ENCODE measurements around the gene GPR4. TPM values are rescaled to one million over a fixed set of nuclear protein-coding genes. Genes with fewer than 3 reads are reported as not detected.

Gene GPR4
- total RNA-seq, 1 donor from 2014 or later: 0.30 TPM

DNA sequence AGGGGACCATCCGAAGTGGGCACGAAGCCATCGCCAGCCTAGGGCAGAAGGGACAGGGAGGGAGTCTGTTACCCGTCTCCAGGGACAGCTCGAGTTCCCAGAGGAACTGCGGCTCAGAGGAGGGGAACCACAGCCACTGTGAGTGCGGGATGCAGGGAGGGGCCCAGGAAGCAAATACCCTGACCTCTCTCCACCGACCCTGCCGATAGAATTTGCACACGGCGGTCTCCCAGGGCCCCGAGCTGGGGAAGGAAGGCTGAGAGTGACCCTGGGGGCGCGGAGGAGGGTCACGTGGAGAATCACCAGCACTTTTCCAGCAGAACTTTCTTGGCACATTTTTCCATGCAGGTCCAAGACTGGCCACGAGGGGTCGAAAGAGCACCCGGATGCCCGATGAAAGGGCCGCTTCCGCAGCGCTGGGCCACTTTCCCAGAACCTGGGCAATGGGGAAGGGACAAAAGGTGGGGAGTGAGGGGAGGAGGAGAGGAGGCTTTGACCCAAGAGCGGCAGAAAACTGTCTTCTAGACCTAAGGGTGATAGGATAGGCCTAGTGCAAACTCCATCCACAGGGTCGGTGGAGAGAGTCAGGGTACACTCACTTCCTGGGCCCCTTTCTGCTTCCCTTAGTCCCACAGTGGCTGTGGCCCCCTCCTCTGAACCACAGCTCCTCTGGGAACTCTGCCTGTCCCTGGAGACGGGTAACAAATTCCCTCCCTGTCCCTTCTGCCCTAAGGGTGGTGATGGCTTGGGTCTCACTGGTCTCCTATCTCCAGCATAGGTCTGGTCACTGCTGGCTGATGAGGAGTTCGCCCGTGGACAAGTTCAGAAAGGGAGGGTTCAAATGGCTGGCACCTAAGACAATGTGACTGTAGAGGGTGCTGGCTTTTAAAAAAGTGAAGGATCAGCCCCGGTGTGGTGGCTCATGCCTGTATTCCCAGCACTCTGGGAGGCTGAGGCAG lies 5.3 kb upstream of the GPR4 start:
- Mint-ChIP-seq H3K27ac (ENCODE audit: unreplicated experiment) (peak overlapping the region; percentile 41), H3K4me1 (ENCODE audit: low read depth, unreplicated experiment) (peaks cover 4% of the 10 kb centered on the region), H3K4me3 (ENCODE audit: unreplicated experiment) (peak overlapping the region; percentile 54), H3K36me3 (ENCODE audit: low read depth, unreplicated experiment) (peaks cover 12% of the 10 kb centered on the region), H3K9me3 (ENCODE audit: unreplicated experiment) (peaks cover 6% of the 10 kb centered on the region), H3K27me3 (ENCODE audit: low read depth, unreplicated experiment) (peaks cover 4% of the 10 kb centered on the region)
- FAIRE-seq (no peak), DNase-seq (ENCODE audit: low read depth) (peak; percentile 23)
- Histone ChIP-seq H4K20me1 (ENCODE audit: insufficient read depth, low read length) (no peaks in the 10 kb centered on the region), H3K9ac (ENCODE audit: low read length) (peak overlapping the region; percentile 61), H3K79me2 (ENCODE audit: insufficient read depth, low read length) (no peaks in the 10 kb centered on the region), H3K4me1 (ENCODE audit: insufficient read depth, low read length) (peaks cover 11% of the 10 kb centered on the region), H3K4me2 (ENCODE audit: low read length) (peak overlapping the region; percentile 83), H3K27ac (ENCODE audit: low read depth, low read length) (no peak overlapping the region), H3K9me3 (ENCODE audit: insufficient read depth, low read depth, low read length) (no peaks in the 10 kb centered on the region), H3K4me3 (ENCODE audit: insufficient read depth, low read depth, low read length) (peak overlapping the region; percentile 35), H2AFZ (ENCODE audit: low read depth, low read length) (peak overlapping the region; percentile 77), H3K27me3 (ENCODE audit: insufficient read depth, low read length) (peaks cover 5% of the 10 kb centered on the region), H3K36me3 (ENCODE audit: insufficient read depth, low read length) (peaks cover 5% of the 10 kb centered on the region)
- no peak for TF ChIP-seq EZH2 (IDR thresholded peaks at IDR 0.05; ENCODE audit: insufficient read depth, low read length)
- TF ChIP-seq, protein P1, sequence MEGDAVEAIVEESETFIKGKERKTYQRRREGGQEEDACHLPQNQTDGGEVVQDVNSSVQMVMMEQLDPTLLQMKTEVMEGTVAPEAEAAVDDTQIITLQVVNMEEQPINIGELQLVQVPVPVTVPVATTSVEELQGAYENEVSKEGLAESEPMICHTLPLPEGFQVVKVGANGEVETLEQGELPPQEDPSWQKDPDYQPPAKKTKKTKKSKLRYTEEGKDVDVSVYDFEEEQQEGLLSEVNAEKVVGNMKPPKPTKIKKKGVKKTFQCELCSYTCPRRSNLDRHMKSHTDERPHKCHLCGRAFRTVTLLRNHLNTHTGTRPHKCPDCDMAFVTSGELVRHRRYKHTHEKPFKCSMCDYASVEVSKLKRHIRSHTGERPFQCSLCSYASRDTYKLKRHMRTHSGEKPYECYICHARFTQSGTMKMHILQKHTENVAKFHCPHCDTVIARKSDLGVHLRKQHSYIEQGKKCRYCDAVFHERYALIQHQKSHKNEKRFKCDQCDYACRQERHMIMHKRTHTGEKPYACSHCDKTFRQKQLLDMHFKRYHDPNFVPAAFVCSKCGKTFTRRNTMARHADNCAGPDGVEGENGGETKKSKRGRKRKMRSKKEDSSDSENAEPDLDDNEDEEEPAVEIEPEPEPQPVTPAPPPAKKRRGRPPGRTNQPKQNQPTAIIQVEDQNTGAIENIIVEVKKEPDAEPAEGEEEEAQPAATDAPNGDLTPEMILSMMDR (IDR thresholded peaks at IDR 0.05; ENCODE audit: insufficient read depth, low read depth, low read length): peak; percentile 81

- no peaks in the 10 kb centered on the region for H3K36me3 Mint-ChIP-seq (ENCODE audit: low read depth, unreplicated experiment)
- no peak for DNase-seq (ENCODE audit: low read depth)
- peaks cover 38% of the 10 kb centered on the region for H3K27me3 Mint-ChIP-seq (ENCODE audit: low read depth, unreplicated experiment)
- peaks cover 5% of the 10 kb centered on the region for H3K4me1 Mint-ChIP-seq (ENCODE audit: low read depth, unreplicated experiment)
- Histone ChIP-seq H3K27me3 (ENCODE audit: insufficient read depth, low read length) (peaks cover 48% of the 10 kb centered on the region), H3K4me2 (ENCODE audit: low read length) (peak overlapping the region; percentile 25), H4K20me1 (ENCODE audit: insufficient read depth, low read length) (peaks cover 5% of the 10 kb centered on the region), H2AFZ (ENCODE audit: low read depth, low read length) (no peak overlapping the region), H3K9me3 (ENCODE audit: insufficient read depth, low read depth, low read length) (no peaks in the 10 kb centered on the region), H3K9ac (ENCODE audit: low read length) (no peak overlapping the region), H3K36me3 (ENCODE audit: insufficient read depth, low read length) (no peaks in the 10 kb centered on the region), H3K79me2 (ENCODE audit: insufficient read depth, low read length) (no peaks in the 10 kb centered on the region), H3K4me3 (ENCODE audit: insufficient read depth, low read depth, low read length) (no peak overlapping the region), H3K4me1 (ENCODE audit: insufficient read depth, low read length) (peaks cover 2% of the 10 kb centered on the region), H3K27ac (ENCODE audit: low read depth, low read length) (no peak overlapping the region)
- no peak overlapping the region for H3K4me3 Mint-ChIP-seq (ENCODE audit: unreplicated experiment)
- no peaks in the 10 kb centered on the region for H3K9me3 Mint-ChIP-seq (ENCODE audit: unreplicated experiment)
- no peak overlapping the region for H3K27ac Mint-ChIP-seq (ENCODE audit: unreplicated experiment)
- FAIRE-seq: no peak
- TF ChIP-seq, protein P1 (IDR thresholded peaks at IDR 0.05; ENCODE audit: insufficient read depth, low read depth, low read length): no peak
- peak; percentile 20 for TF ChIP-seq EZH2 (IDR thresholded peaks at IDR 0.05; ENCODE audit: insufficient read depth, low read length)
These were observed 897 bp downstream of the GPR4 start for GRCh38 chr19:45601115-45601514.

Measured in astrocyte (in vitro differentiated cells and primary cell).